Cardiac fibroblast (primary cell): ENCODE data around the gene GBA2.
A peak's percentile ranks its signal among the peaks of the same experiment; 100 is the strongest.

Source experiments
- DNase-seq, 2 donors: peaks; one replicate each; pipeline versions ENCODE4 v3.0.0 to v3.0.0-alpha.2; 2010; ENCODE audit warnings: low read depth in 2 of 2
- H3K4me3 ChIP-seq, 2 donors: replicated peaks in 1 of 2; 1 replicate in 1 of 2; 2 replicates in 1 of 2; pipeline ENCODE4 v1.5.1; 2011; ENCODE audit warnings: low read depth in 2 of 2, low read length in 2 of 2, mild to moderate bottlenecking in 2 of 2, moderate library complexity in 1 of 2
- TF ChIP-seq, protein P1 (sequence below): IDR thresholded peaks from one replicate; pipeline ENCODE4 v1.5.1; 2011; ENCODE audit warnings: low read depth, mild to moderate bottlenecking, low read length, inconsistent platforms

Gene GBA2

DNA sequence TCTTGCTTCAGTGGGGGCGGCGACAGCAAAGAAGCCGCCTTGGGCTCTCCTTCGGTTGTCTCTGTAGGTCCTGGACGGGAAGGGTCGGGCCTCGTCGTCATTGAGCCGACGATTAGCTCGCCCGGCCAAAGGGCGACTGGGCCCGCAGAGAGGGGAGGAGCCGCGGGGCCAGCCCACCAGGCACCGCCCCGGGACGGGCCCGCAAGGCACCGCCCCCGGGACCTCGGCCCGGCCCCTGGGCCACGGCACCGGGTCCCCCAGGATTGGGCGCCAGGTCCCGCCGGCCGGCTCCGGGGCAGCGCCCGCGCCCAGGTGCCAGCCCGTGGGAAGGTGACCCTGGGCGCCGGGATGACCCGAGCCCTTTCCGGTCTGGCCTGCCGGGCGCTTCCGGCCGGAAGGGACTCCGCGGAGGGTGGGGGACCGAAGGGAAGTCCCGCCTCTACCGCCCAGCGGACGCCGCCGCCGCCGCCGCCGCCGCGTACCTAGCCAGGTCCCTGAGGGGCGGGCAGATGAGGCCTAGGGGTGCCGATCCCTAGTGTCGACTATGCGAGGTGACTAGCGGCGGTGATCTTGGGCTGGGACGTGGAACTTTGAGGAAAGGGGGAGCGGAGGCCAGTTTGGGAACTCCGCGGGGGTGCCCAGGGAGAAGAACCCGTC, at the start of gene GBA2, which contains the start of gene RGP1:
Gene GBA2, minus strand, starts transcription at position 371 of the 657 bp plus-strand sequence. CDS start 524 bp downstream, outside the sequence.
Gene RGP1, plus strand, starts transcription at position 430 of the 657 bp plus-strand sequence. CDS start 469 bp downstream, outside the sequence.
- peak; percentile 61 to 74 for DNase-seq
- H3K4me3 ChIP-seq: peak within 1 kb of the TSS; percentile 83 to 87
- TF ChIP-seq, protein P1, sequence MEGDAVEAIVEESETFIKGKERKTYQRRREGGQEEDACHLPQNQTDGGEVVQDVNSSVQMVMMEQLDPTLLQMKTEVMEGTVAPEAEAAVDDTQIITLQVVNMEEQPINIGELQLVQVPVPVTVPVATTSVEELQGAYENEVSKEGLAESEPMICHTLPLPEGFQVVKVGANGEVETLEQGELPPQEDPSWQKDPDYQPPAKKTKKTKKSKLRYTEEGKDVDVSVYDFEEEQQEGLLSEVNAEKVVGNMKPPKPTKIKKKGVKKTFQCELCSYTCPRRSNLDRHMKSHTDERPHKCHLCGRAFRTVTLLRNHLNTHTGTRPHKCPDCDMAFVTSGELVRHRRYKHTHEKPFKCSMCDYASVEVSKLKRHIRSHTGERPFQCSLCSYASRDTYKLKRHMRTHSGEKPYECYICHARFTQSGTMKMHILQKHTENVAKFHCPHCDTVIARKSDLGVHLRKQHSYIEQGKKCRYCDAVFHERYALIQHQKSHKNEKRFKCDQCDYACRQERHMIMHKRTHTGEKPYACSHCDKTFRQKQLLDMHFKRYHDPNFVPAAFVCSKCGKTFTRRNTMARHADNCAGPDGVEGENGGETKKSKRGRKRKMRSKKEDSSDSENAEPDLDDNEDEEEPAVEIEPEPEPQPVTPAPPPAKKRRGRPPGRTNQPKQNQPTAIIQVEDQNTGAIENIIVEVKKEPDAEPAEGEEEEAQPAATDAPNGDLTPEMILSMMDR: no peak

- TF ChIP-seq, protein P1: no peak
- DNase-seq: no peak
- H3K4me3 ChIP-seq: no peak overlapping the region
These were observed 48.5 kb upstream of the GBA2 start for GRCh38 chr9:35797311-35798109.

DNA sequence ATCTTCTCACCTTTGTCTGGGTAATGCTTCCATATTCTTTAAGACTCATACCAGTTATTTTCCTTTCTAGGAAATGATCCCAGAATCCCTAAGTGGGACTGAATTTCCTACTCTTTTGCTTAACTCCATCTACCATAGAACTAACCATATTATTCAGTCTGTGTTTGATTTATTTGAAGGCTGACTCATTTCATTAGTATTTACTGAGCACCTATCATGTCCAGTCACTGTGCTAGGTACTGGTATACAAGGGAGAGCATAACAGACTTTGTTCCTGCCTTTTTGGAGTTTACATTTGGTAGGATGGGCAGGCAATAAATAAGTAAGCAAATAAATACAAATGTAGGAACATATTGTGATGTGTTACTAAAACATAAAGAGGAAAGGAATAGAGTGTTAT, 46.7 kb upstream of the GBA2 start:
- TF ChIP-seq, protein P1: no peak
- no peak overlapping the region for H3K4me3 ChIP-seq
- DNase-seq: no peak

DNA sequence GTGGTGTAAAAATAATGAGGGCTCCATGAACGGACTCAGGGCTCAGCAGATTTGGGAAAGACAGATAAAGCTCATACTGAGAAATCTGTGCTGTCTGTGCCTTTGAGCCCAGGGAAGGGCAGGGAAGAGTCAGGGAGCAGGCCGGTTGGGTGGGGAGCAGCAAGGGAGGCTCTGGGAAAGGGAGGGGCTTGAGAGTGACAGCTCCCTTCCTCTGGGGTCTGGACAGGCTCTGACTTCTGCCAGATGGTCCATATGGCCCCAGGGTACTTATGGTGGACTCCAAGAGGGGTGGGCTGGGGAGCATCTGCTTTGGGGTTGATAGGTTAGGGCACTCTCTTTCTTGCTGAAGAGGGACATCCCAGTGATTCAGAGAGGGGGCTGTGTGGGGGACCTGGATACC, 44.4 kb upstream of the GBA2 start:
- no peak for DNase-seq
- TF ChIP-seq, protein P1: no peak
- H3K4me3 ChIP-seq: no peak overlapping the region

GRCh38 chr9:35792826-35793225, 43.8 kb upstream of the GBA2 start:
- DNase-seq: no peak
- H3K4me3 ChIP-seq: peak overlapping the region in 1 of 2 donors; percentile 9
- TF ChIP-seq, protein P1: no peak

- DNase-seq: no peak
- H3K4me3 ChIP-seq: peak overlapping the region; percentile 55 to 59
- TF ChIP-seq, protein P1: no peak
These were observed 43.2 kb upstream of the GBA2 start for GRCh38 chr9:35792024-35792813.
